ENCODE results near the gene PDGFB. TPM values are rescaled to one million over a fixed set of nuclear protein-coding genes. Genes with fewer than 3 reads are reported as not detected.

PDGFB gene
- total and polyA plus RNA-seq, 9 of the 15 experiments (the other 6 are each of a cell fraction or from before 2014, with no cell fraction given), result 0.07 to 4.0 (median 0.48) TPM; not detected in 1

DNA sequence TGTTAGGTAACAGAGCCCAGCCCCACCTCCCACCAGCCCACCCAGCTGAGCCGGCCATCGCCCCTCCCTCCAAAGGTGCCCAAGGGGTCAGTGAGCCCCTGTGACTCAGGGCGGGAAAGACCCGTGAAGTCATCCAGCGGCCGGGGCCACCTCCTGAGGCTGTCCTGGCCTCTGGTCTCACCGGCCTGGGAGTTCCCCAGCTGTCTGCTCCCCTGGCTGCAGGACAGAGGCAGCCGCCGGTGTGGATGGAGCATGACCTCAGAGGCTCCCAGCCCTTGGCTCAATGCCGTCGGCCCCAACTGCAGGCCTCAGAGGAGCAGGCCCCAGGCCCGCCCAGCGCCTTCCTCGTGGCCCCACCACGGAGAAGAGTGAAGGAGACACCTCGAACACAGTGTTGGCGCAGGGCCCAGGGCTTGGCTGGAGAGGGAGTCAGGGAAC, 46.0 kb upstream of the PDGFB start (continued):
- TF ChIP-seq, protein P1, sequence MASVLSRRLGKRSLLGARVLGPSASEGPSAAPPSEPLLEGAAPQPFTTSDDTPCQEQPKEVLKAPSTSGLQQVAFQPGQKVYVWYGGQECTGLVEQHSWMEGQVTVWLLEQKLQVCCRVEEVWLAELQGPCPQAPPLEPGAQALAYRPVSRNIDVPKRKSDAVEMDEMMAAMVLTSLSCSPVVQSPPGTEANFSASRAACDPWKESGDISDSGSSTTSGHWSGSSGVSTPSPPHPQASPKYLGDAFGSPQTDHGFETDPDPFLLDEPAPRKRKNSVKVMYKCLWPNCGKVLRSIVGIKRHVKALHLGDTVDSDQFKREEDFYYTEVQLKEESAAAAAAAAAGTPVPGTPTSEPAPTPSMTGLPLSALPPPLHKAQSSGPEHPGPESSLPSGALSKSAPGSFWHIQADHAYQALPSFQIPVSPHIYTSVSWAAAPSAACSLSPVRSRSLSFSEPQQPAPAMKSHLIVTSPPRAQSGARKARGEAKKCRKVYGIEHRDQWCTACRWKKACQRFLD (CRISPR knock-in tag; IDR thresholded peaks at IDR 0.05), result no peak

DNA sequence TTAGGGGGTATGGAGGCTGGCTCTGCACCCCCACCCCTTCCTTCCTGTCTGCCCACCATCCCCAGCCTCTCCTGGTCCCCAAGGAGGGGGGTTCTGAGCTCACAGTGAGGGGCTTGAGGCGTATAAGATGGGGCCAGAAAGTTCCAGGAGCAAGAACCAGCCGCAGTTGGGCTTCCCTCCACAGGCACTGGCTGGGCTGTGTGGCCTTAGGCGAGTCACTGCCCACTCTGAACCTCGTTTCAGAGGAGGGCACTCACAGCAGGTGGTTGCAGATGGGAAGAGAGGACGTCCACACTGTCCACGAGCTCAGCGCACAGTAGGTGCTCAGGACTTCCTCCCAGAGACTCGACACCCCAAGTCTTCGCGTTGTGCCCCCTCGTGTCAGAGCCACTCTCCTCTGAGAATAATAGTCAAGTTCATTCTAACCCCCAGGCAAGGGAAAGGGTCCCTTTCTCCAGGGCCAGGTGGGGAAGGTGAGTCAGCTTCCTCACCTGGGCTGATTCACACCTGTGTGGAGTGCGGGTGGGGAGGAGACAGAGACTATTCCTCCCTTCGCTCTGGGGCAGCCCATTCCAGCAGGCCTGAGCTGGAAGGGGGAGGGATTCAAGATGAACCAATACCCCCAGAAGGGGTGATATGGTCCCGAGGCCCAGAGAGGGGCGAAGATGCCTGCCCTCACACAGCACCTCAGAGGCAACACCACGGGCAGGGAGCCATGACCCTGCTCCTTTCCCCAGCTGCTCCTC, 45.4 kb upstream of the PDGFB start:
- in situ Hi-C loops (cut with MboI), result no loop called here

More for the DNA sequence above, 45.4 kb upstream of the PDGFB start:
- H3K9me1 ChIP-seq (ENCODE audit: control insufficient read depth, insufficient read depth, low read length), result no peaks in the 10 kb centered on the region
- TF ChIP-seq ZFP1 (CRISPR knock-in tag; IDR thresholded peaks at IDR 0.05) (no peak), ZKSCAN1 (IDR thresholded peaks at IDR 0.05; ENCODE audit: low read depth, low read length) (peak; percentile 97), ZEB2 (IDR thresholded peaks at IDR 0.05) (peak; percentile 44; the same call in 1 of the 2 replicates), ZFP36 (IDR thresholded peaks at IDR 0.05; ENCODE audit: low read depth, low read length, partially characterized antibody) (peak; percentile 40)
- TF ChIP-seq, protein P2, sequence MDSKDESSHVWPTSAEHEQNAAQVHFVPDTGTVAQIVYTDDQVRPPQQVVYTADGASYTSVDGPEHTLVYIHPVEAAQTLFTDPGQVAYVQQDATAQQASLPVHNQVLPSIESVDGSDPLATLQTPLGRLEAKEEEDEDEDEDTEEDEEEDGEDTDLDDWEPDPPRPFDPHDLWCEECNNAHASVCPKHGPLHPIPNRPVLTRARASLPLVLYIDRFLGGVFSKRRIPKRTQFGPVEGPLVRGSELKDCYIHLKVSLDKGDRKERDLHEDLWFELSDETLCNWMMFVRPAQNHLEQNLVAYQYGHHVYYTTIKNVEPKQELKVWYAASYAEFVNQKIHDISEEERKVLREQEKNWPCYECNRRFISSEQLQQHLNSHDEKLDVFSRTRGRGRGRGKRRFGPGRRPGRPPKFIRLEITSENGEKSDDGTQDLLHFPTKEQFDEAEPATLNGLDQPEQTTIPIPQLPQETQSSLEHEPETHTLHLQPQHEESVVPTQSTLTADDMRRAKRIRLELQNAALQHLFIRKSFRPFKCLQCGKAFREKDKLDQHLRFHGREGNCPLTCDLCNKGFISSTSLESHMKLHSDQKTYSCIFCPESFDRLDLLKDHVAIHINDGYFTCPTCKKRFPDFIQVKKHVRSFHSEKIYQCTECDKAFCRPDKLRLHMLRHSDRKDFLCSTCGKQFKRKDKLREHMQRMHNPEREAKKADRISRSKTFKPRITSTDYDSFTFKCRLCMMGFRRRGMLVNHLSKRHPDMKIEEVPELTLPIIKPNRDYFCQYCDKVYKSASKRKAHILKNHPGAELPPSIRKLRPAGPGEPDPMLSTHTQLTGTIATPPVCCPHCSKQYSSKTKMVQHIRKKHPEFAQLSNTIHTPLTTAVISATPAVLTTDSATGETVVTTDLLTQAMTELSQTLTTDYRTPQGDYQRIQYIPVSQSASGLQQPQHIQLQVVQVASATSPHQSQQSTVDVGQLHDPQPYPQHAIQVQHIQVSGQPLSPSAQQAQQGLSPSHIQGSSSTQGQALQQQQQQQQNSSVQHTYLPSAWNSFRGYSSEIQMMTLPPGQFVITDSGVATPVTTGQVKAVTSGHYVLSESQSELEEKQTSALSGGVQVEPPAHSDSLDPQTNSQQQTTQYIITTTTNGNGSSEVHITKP (IDR thresholded peaks at IDR 0.05; ENCODE audit: partially characterized antibody), result peak; percentile 26
- TF ChIP-seq, protein P3, sequence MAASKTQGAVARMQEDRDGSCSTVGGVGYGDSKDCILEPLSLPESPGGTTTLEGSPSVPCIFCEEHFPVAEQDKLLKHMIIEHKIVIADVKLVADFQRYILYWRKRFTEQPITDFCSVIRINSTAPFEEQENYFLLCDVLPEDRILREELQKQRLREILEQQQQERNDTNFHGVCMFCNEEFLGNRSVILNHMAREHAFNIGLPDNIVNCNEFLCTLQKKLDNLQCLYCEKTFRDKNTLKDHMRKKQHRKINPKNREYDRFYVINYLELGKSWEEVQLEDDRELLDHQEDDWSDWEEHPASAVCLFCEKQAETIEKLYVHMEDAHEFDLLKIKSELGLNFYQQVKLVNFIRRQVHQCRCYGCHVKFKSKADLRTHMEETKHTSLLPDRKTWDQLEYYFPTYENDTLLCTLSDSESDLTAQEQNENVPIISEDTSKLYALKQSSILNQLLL (CRISPR knock-in tag; IDR thresholded peaks at IDR 0.05; ENCODE audit: borderline replicate concordance), result no peak
- peaks cover 2% of the 10 kb centered on the region; the same call in 1 of the 2 replicates for H3K9me3 ChIP-seq (replicated peaks; ENCODE audit: control insufficient read depth, insufficient read depth, low read depth, low read length)
- no peak for DNase-seq (ENCODE audit: extremely low read depth in 1 of 4, low spot score in 3 of 4)
- H3K36me3 ChIP-seq (ENCODE audit: control insufficient read depth, insufficient read depth, low read length), result no peaks in the 10 kb centered on the region
- no peak overlapping the region; the same call in 2 of the 3 replicates for H3K27ac ChIP-seq (ENCODE audit: extremely low read depth, low read depth, low read length)
- no TSS peak for BruUV-seq (replicated peaks)
- H3K4me2 ChIP-seq (ENCODE audit: insufficient read depth, low read length), result no peak overlapping the region
- no peak overlapping the region for H3K9ac ChIP-seq (ENCODE audit: insufficient read depth in 1 of 2, low read depth in 2 of 2, low read length in 2 of 2)
- intact Hi-C loops (cut with micrococcal nuclease), result no loop called here
- no peak for FAIRE-seq
- ATAC-seq, result no peak
- no peaks in the 10 kb centered on the region for H3K79me2 ChIP-seq (ENCODE audit: control insufficient read depth, insufficient read depth, low read length)
- H4K20me1 ChIP-seq (replicated peaks; ENCODE audit: control insufficient read depth, insufficient read depth, low read length), result no peaks in the 10 kb centered on the region
- ChIA-PET POLR2A (interaction anchor here (0.6 to 1.2 kb wide), 4 partner anchors 21 to 1851 kb away, joined by 3 to 5 read pairs (median 4); partner anchors contain the start of gene RPL3), CTCF (ENCODE audit: low intra/inter-chr PET ratio) (no interaction called here)
- peak overlapping the region; percentile 87; the same call in 1 of the 2 replicates for H2AFZ ChIP-seq (ENCODE audit: low read depth, low read length)
- WGBS (ENCODE audit: insufficient coverage, low coverage, missing lambda C conversion rate), result 77% methylated on average over 6 of the region's 16 CpGs
- H3K4me3 ChIP-seq, result no peak overlapping the region
- peaks cover 41 to 58% of the 10 kb centered on the region in 2 experiments for H3K4me1 ChIP-seq (replicated peaks in 1 of 2; ENCODE audit: control insufficient read depth in 2 of 2, insufficient read depth in 2 of 2, low read length in 2 of 2)
- H3K27me3 ChIP-seq (ENCODE audit: control insufficient read depth in 2 of 2, insufficient read depth in 2 of 2, low read length in 2 of 2), result no peaks in the 10 kb centered on the region

Data from K562 (cell line).